ENCODE results near the gene BSN.

Gene BSN

GRCh38 chr3:49628249-49628648 is 74.0 kb downstream of the BSN start:
- DNase-seq (ENCODE audit: low spot score), result no peak

DNA sequence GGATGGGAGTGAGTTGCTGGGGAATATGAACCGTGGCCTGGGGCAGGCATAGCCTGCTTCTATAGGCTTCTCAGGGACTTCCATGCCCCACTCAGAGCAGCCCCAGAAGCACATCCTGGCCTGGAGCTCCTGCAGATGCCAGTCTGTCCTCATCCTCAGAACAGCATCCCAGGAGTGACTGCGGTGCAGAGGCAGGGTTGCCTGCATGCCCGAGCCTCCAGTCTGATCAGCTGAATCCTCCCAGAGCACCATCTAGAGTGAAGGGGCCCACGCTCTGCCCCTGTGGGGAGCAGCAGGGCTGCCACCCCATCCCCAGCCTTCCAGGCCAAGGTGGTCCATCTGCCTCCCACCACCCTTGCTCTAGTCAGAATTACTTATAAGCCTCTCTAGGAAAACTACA is 75.2 kb downstream of the BSN start:
- no peak for DNase-seq (ENCODE audit: low spot score)

DNA sequence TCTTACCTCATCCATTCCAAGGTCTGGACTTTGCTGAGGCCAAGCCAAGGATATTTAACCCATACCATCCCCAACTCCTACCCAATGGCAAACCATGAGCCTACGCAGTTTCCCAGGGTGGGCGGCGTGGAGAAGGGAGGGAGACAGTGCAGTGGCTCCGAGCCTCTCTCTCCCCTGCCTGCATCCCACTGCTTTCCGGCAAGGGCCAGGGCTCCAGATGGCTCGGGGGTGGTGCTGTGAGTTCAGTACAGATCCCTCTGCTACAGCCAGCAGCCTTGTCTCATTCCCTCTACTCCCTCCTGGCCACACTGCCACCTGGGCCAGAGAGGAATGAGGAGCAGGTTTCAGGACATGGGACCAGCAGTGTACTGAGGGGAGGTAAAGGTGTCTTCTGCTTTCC is 75.6 kb downstream of the BSN start:
- DNase-seq (ENCODE audit: low spot score), result no peak

DNA sequence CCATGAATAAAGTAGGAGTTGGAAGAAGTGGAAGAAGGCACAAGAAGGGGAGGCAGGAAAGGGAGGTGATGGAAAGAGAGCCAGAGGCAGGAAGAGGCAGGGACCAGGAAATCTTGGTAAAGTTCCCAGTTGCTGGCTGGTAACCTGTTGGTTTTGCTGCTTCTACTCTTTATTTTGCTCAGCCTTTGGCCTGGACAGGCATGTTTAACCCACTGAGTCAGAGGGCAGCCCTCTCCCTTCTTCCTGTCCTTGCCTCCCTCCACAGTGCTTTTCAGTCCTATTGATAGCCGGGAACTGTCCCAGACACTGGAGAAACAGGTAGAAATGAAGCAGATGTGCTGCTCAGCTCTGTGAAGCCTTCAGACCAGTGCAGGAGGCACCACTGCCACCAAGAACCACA is 76.5 kb downstream of the BSN start:
- DNase-seq (ENCODE audit: low spot score), result no peak

DNA sequence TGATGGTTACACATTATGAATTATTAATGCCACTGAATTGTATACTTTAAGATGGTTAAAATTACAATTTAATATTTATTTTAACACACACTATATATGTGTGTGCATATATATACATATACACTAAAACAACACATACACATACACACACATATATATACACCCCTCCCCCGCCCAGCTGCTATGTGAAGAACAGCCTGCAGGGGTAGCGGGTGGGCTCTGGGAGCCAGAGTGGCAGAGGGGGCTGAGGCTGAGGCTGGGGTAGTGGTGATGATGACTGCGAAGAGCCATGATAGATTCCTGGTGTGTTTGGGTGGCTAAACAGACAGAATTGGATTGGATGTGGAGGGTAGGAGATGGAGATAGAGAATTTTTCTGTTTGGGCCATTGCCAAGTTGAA is 80.5 kb downstream of the BSN start:
- no peak for DNase-seq (ENCODE audit: low spot score)

- no peak for DNase-seq (ENCODE audit: low spot score)
Measured at GRCh38 chr3:49636883-49637609, 82.8 kb downstream of the BSN start.

- no peak for DNase-seq (ENCODE audit: low spot score)
Measured at GRCh38 chr3:49638445-49638844, 84.2 kb downstream of the BSN start.

DNA sequence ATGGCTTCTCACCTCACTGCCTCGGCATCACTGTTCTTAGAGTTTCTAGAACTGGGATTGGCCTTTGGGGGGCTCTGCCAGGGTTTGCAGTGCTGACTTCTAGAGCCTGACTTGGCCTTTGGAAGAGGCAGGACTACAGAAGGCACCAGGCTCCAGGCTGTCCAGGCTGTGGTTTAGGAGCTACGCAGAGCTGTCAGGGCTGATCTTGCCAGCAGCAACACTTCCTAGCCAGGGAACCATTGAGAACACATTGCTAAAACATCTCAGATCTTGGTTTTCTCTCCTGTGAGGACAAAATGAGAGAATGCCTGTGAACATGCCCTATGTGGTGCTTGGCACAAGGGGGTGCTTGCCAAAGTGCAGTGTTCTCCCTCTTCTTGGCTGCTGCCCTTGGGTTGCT is 85.3 kb downstream of the BSN start:
- DNase-seq (ENCODE audit: low spot score), result no peak

- DNase-seq (ENCODE audit: low spot score), result no peak
Measured at GRCh38 chr3:49641292-49641691, 87.0 kb downstream of the BSN start.

DNA sequence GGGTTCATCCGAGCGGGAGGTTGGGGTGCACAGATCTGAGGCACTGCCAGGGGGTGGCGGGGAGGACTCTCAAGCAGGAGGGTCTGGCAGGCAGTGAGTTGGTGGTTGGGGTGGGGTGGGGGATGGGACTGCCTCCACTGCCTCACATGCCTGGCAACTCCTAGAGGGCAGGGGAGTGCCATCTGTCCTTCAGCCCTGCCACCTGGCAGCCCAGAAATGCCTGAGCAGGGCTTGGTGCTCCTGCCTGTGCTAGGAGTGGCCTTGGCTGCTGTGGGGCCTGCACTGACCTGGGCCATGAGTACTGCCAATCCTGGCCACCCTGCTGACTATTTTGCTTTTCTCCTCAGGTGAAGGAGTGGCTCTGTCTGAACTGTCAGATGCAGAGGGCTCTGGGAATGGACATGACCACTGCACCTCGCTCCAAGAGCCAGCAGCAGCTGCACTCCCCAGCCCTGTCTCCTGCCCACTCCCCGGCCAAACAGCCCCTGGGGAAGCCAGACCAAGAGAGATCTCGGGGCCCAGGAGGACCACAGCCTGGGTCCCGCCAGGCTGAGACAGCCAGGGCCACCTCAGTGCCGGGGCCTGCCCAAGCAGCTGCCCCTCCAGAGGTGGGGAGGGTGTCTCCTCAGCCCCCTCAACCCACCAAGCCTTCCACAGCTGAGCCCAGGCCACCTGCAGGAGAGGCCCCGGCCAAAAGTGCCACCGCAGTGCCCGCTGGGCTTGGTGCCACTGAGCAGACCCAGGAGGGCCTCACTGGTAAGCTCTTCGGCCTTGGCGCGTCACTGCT is 87.8 kb downstream of the BSN start:
- no peak for DNase-seq (ENCODE audit: low spot score)

- no peak for DNase-seq (ENCODE audit: low spot score)
Measured at GRCh38 chr3:49642708-49643145, 88.5 kb downstream of the BSN start.

- DNase-seq (ENCODE audit: low spot score), result no peak
Measured at GRCh38 chr3:49644684-49645083, 90.4 kb downstream of the BSN start.

GRCh38 chr3:49646236-49646635 is 92.0 kb downstream of the BSN start:
- no peak for DNase-seq (ENCODE audit: low spot score)

DNA sequence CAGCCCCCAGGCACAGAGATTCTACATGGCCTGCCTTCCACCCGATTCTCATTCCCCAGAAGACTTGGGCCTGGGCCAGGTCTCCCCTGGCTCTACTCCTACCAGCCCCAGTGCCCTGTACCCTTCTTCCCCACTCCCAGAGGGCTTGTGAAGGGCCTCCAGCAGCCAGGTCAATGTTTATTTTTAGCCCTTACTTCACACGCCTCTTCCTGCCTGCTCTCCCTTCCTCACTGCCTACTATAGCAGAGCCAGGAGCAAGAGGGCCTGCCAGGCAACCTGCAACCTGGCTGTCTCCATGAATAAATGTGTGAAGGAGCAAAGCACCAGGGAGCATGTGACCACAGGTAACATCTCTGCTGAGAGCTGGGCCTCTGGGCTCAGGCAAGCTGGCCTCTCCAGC is 93.5 kb downstream of the BSN start:
- DNase-seq (ENCODE audit: low spot score), result no peak

- DNase-seq (ENCODE audit: low spot score), result no peak
Measured at GRCh38 chr3:49648354-49649019, 94.2 kb downstream of the BSN start.

GRCh38 chr3:49649576-49649975 is 95.3 kb downstream of the BSN start:
- no peak for DNase-seq (ENCODE audit: low spot score)

- no peak for DNase-seq (ENCODE audit: low spot score)
Measured at GRCh38 chr3:49650177-49650576, 95.9 kb downstream of the BSN start.

- DNase-seq (ENCODE audit: low spot score), result no peak
Measured at GRCh38 chr3:49650637-49651036, 96.4 kb downstream of the BSN start.

- DNase-seq (ENCODE audit: low spot score), result no peak
Measured at GRCh38 chr3:49652218-49652902, 98.1 kb downstream of the BSN start.

DNA sequence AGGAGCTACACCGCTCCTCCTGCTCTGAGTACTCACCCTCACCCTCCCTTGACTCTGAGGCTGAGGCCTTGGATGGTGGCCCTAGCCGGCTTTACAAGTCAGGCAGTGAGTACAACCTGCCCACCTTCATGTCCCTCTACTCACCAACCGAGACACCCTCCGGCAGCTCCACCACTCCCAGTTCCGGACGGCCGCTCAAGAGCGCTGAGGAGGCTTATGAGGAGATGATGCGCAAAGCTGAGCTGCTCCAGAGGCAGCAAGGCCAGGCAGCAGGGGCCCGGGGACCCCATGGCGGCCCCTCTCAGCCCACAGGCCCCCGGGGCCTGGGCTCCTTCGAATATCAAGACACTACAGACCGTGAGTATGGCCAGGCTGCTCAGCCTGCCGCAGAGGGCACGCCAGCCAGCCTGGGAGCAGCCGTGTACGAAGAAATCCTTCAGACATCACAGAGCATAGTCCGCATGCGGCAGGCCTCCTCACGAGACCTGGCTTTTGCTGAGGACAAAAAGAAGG is 98.7 kb downstream of the BSN start:
- DNase-seq (ENCODE audit: low spot score), result no peak

DNA sequence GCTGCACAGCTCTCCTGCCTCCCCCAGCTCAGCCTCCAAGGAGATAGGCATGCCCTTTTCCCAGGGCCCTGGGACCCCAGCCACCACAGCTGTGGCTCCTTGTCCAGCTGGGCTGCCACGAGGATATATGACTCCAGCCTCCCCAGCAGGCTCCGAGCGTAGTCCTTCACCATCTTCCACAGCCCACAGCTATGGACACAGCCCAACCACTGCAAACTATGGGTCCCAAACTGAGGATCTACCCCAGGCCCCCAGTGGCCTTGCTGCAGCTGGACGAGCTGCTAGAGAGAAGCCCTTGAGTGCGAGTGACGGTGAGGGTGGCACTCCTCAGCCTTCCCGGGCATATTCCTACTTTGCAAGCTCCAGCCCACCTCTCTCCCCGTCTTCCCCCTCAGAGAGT is 99.3 kb downstream of the BSN start:
- DNase-seq (ENCODE audit: low spot score), result no peak

DNA sequence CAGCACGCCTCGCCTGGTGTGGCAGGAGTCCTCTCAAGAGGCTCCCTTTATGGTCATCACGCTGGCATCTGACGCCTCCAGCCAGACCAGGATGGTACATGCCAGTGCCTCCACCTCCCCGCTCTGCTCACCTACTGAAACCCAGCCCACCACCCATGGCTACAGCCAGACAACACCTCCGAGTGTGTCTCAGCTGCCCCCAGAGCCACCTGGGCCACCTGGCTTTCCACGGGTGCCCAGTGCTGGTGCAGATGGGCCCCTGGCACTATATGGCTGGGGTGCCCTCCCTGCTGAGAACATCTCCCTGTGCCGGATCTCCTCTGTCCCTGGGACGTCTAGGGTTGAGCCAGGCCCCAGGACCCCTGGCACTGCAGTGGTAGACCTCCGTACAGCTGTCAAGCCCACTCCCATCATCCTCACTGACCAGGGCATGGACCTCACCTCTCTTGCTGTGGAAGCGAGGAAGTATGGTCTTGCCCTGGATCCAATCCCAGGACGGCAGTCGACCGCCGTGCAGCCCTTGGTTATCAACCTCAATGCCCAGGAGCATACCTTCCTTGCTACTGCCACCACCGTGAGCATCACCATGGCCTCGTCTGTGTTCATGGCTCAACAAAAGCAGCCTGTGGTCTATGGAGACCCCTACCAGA is 100.0 kb downstream of the BSN start:
- no peak for DNase-seq (ENCODE audit: low spot score)
